ENCODE measurements around the gene OR10AD1.
A peak's percentile ranks its signal among the peaks of the same experiment; 100 is the strongest.

OR10AD1 gene

GRCh38 chr12:48197971-48198671 lies 5.0 kb downstream of the OR10AD1 start:
- DNase-seq = peak; percentile 98
- Histone ChIP-seq H3F3A (ENCODE audit: insufficient read depth, low read length) (peaks cover 11% of the 10 kb centered on the region), H3K9ac (ENCODE audit: low read length) (peak overlapping the region; percentile 96), H4K20me1 (ENCODE audit: insufficient read depth, low read length) (no peaks in the 10 kb centered on the region), H3K4me3 (ENCODE audit: low read length) (peak overlapping the region; percentile 93), H3K79me2 (ENCODE audit: low read length) (peaks cover 7% of the 10 kb centered on the region; the same call in 1 of the 2 replicates), H2AFZ (ENCODE audit: low read length) (peak overlapping the region; percentile 94), H3K27me3 (replicated peaks; ENCODE audit: insufficient read depth, low read length) (no peaks in the 10 kb centered on the region), H3K9me3 (replicated peaks; ENCODE audit: insufficient read depth, low read length) (no peaks in the 10 kb centered on the region), H3K4me2 (ENCODE audit: low read depth, low read length) (peak overlapping the region; percentile 70), H3K9me2 (replicated peaks; ENCODE audit: insufficient read depth, low read length) (no peaks in the 10 kb centered on the region), H3K27ac (ENCODE audit: low read length) (peak overlapping the region; percentile 81), H3K4me1 (ENCODE audit: low read length) (no peaks in the 10 kb centered on the region), H3K36me3 (replicated peaks; ENCODE audit: insufficient read depth, low read length) (no peaks in the 10 kb centered on the region)
- no peak for TF ChIP-seq EZH2 (optimal IDR thresholded peaks at IDR 0.05; ENCODE audit: low read depth, low read length)
- TF ChIP-seq CTCF (IDR thresholded peaks at IDR 0.05; ENCODE audit: low read length) = no peak
- no peak for TF ChIP-seq EZH2phosphoT487 (IDR thresholded peaks at IDR 0.05; ENCODE audit: low read length)

- Histone ChIP-seq H3K9me2 (replicated peaks; ENCODE audit: insufficient read depth, low read length) (no peaks in the 10 kb centered on the region), H3K4me3 (ENCODE audit: low read length) (peak overlapping the region; percentile 93), H3K79me2 (ENCODE audit: low read length) (peaks cover 7% of the 10 kb centered on the region; the same call in 1 of the 2 replicates), H3K27ac (ENCODE audit: low read length) (peak overlapping the region; percentile 81), H3K36me3 (replicated peaks; ENCODE audit: insufficient read depth, low read length) (no peaks in the 10 kb centered on the region), H3F3A (ENCODE audit: insufficient read depth, low read length) (peaks cover 11% of the 10 kb centered on the region), H4K20me1 (ENCODE audit: insufficient read depth, low read length) (no peaks in the 10 kb centered on the region), H3K4me1 (ENCODE audit: low read length) (no peaks in the 10 kb centered on the region), H2AFZ (ENCODE audit: low read length) (peak overlapping the region; percentile 87), H3K4me2 (ENCODE audit: low read depth, low read length) (peak overlapping the region; percentile 70), H3K9ac (ENCODE audit: low read length) (peak overlapping the region; percentile 96), H3K27me3 (replicated peaks; ENCODE audit: insufficient read depth, low read length) (no peaks in the 10 kb centered on the region), H3K9me3 (replicated peaks; ENCODE audit: insufficient read depth, low read length) (no peaks in the 10 kb centered on the region)
- TF ChIP-seq CTCF (IDR thresholded peaks at IDR 0.05; ENCODE audit: low read length) = peak; percentile 72
- no peak for TF ChIP-seq EZH2phosphoT487 (IDR thresholded peaks at IDR 0.05; ENCODE audit: low read length)
- no peak for TF ChIP-seq EZH2 (optimal IDR thresholded peaks at IDR 0.05; ENCODE audit: low read depth, low read length)
- DNase-seq = peak; percentile 61
Measured at GRCh38 chr12:48197549-48197970, 5.5 kb downstream of the OR10AD1 start.

- DNase-seq = no peak
- Histone ChIP-seq H3K27ac (ENCODE audit: low read length) (no peak overlapping the region), H2AFZ (ENCODE audit: low read length) (no peak overlapping the region), H3K27me3 (replicated peaks; ENCODE audit: insufficient read depth, low read length) (no peaks in the 10 kb centered on the region), H3K4me2 (ENCODE audit: low read depth, low read length) (no peak overlapping the region), H3K9me3 (replicated peaks; ENCODE audit: insufficient read depth, low read length) (no peaks in the 10 kb centered on the region), H3K36me3 (replicated peaks; ENCODE audit: insufficient read depth, low read length) (no peaks in the 10 kb centered on the region), H3K9ac (ENCODE audit: low read length) (no peak overlapping the region), H3K79me2 (ENCODE audit: low read length) (peaks cover 7% of the 10 kb centered on the region; the same call in 1 of the 2 replicates), H3K4me3 (ENCODE audit: low read length) (no peak overlapping the region), H3K4me1 (ENCODE audit: low read length) (no peaks in the 10 kb centered on the region), H3K9me2 (replicated peaks; ENCODE audit: insufficient read depth, low read length) (no peaks in the 10 kb centered on the region), H3F3A (ENCODE audit: insufficient read depth, low read length) (peaks cover 11% of the 10 kb centered on the region), H4K20me1 (ENCODE audit: insufficient read depth, low read length) (no peaks in the 10 kb centered on the region)
- TF ChIP-seq EZH2phosphoT487 (IDR thresholded peaks at IDR 0.05; ENCODE audit: low read length) (no peak), EZH2 (optimal IDR thresholded peaks at IDR 0.05; ENCODE audit: low read depth, low read length) (no peak), CTCF (IDR thresholded peaks at IDR 0.05; ENCODE audit: low read length) (no peak)
Measured at GRCh38 chr12:48194799-48195201, 8.3 kb downstream of the OR10AD1 start.

Measured in MM.1S (cell line).